Measurements from ENCODE around the gene CCDC169. TPM values are rescaled to one million over a fixed set of nuclear protein-coding genes. Genes with fewer than 3 reads are reported as not detected.
"Not testable (repeated sequence)": the region's sequence is repeated elsewhere in the genome, so short reads cannot be mapped to it uniquely, and the experiment has no call there.

CCDC169 gene
- total and polyA plus RNA-seq, 2 donors (not counting 1 experiment from before 2014, with no cell fraction given): 0.07 TPM; not detected in 1

DNA sequence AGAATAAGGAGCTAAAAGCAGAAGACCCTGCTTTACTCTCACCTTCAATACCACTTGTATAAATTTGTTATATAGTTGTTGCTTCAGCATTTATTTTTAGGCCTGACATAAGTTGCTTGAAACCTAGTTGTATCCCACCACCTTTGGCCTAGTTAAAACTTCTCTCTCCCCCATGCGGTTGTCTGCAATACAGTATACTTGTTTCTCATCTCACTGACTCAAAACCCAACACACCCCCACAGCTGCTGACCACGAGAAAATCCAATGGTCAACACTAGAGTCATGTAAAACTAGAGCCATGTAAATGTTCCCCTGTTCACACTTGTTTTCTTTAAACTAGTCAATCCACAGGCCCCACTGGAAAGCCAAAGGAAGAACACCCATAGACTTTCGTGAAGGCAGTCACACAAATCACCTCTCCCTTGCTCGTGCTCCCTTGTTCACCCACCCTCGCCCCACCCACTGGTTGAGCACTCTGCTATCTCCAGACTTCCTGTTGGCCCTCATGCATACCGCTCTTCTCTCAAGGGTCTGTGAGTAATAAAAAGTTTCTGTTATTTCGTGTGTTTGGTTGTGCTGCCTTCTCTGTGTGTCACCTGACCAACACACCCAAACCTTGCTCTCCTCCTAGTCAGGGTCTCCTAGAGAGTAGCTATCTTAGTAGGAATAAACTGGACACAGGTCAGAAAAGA lies 12.9 kb upstream of the CCDC169 start:
- Mint-ChIP-seq H3K27me3 (no peaks in the 10 kb centered on the region), H3K27ac (no peak overlapping the region), H3K9me3 (ENCODE audit: insufficient read depth) (no peaks in the 10 kb centered on the region), H3K4me1 (no peaks in the 10 kb centered on the region), H3K4me3 (no peak overlapping the region)
- Histone ChIP-seq H3K79me2 (ENCODE audit: control insufficient read depth, insufficient read depth, low read length) (no peaks in the 10 kb centered on the region), H3K27ac (ENCODE audit: low read length in 2 of 2) (no peak overlapping the region), H4K20me1 (ENCODE audit: control insufficient read depth, insufficient read depth, low read length, poor library complexity, severe bottlenecking) (no peaks in the 10 kb centered on the region), H3K9ac (ENCODE audit: low read length) (no peak overlapping the region), H3K4me3 (ENCODE audit: control extremely low read depth in 1 of 5, extremely low read depth in 1 of 5, insufficient read depth in 1 of 5, low read depth in 2 of 5, low read length in 4 of 5) (no peak overlapping the region), H3K4me2 (replicated peaks; ENCODE audit: low read depth, low read length, poor library complexity, severe bottlenecking) (no peak overlapping the region), H2AFZ (ENCODE audit: insufficient read depth, low read depth, low read length, poor library complexity, severe bottlenecking) (no peak overlapping the region), H3K27me3 (replicated peaks in 1 of 4; ENCODE audit: control extremely low read depth in 1 of 4, control insufficient read depth in 3 of 4, insufficient read depth in 4 of 4, low read length in 3 of 4) (no peaks in the 10 kb centered on the region), H3K4me1 (ENCODE audit: control insufficient read depth in 2 of 2, insufficient read depth in 2 of 2, low read length in 2 of 2) (no peaks in the 10 kb centered on the region), H3K9me3 (ENCODE audit: control extremely low read depth in 1 of 3, control insufficient read depth in 2 of 3, insufficient read depth in 1 of 3, low read length in 2 of 3) (no peaks in the 10 kb centered on the region), H3K36me3 (replicated peaks in 1 of 2; ENCODE audit: control extremely low read depth in 1 of 2, control insufficient read depth in 1 of 2, extremely low read depth in 1 of 2, insufficient read depth in 2 of 2, low read length in 1 of 2) (peaks cover 1 to 15% of the 10 kb centered on the region in 2 experiments)
- DNase-seq (no peak), ATAC-seq (ENCODE audit: low read depth) (no peak)
- intact Hi-C loops (cut with micrococcal nuclease): no loop called here
- ChIA-PET CTCF (no interaction called here), POLR2A (no interaction called here)
- TF ChIP-seq, protein P1, sequence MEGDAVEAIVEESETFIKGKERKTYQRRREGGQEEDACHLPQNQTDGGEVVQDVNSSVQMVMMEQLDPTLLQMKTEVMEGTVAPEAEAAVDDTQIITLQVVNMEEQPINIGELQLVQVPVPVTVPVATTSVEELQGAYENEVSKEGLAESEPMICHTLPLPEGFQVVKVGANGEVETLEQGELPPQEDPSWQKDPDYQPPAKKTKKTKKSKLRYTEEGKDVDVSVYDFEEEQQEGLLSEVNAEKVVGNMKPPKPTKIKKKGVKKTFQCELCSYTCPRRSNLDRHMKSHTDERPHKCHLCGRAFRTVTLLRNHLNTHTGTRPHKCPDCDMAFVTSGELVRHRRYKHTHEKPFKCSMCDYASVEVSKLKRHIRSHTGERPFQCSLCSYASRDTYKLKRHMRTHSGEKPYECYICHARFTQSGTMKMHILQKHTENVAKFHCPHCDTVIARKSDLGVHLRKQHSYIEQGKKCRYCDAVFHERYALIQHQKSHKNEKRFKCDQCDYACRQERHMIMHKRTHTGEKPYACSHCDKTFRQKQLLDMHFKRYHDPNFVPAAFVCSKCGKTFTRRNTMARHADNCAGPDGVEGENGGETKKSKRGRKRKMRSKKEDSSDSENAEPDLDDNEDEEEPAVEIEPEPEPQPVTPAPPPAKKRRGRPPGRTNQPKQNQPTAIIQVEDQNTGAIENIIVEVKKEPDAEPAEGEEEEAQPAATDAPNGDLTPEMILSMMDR (IDR thresholded peaks at IDR 0.05): no peak
- TF ChIP-seq EZH2 (IDR thresholded peaks at IDR 0.05; ENCODE audit: borderline replicate concordance, insufficient read depth, low read depth, low read length, poor library complexity, severe bottlenecking): no peak
- 78% methylated on average over 2 of the region's 7 CpGs for WGBS (ENCODE audit: insufficient coverage)

DNA sequence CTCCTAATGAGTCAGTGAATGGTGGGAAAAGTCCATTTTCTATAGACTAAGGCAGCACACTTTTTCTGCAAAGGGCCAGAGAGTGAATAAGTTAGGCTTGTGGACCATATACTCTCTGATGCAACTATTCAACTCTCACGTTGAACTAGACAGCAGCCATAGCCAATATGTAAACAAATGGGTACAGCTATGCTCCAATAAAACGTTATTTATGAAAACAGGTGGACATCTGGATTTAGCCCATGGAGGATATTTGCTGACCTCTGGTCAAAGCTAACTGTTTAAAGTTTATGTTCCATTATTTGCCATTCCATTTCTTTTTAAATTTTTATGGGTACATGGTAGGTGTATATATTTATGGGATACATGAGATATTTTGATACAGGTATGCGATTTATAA lies 4.7 kb upstream of the CCDC169 start:
- Histone ChIP-seq H3K27me3 (replicated peaks in 1 of 4; ENCODE audit: control extremely low read depth in 1 of 4, control insufficient read depth in 3 of 4, insufficient read depth in 4 of 4, low read length in 3 of 4) (peaks cover 0 to 13% (median 6%) of the 10 kb centered on the region in 4 experiments), H3K36me3 (replicated peaks in 1 of 2; ENCODE audit: control extremely low read depth in 1 of 2, control insufficient read depth in 1 of 2, extremely low read depth in 1 of 2, insufficient read depth in 2 of 2, low read length in 1 of 2) (no peaks in the 10 kb centered on the region), H2AFZ (ENCODE audit: insufficient read depth, low read depth, low read length, poor library complexity, severe bottlenecking) (no peak overlapping the region), H3K4me2 (replicated peaks; ENCODE audit: low read depth, low read length, poor library complexity, severe bottlenecking) (no peak overlapping the region), H3K9me3 (ENCODE audit: control extremely low read depth in 1 of 3, control insufficient read depth in 2 of 3, insufficient read depth in 1 of 3, low read length in 2 of 3) (peaks cover 0 to 7% (median 0%) of the 10 kb centered on the region in 3 donors), H3K4me3 (ENCODE audit: control extremely low read depth in 1 of 5, extremely low read depth in 1 of 5, insufficient read depth in 1 of 5, low read depth in 2 of 5, low read length in 4 of 5) (no peak overlapping the region), H3K4me1 (ENCODE audit: control insufficient read depth in 2 of 2, insufficient read depth in 2 of 2, low read length in 2 of 2) (peaks cover 5 to 11% of the 10 kb centered on the region in 2 donors), H3K9ac (ENCODE audit: low read length) (no peak overlapping the region), H3K27ac (ENCODE audit: low read length in 2 of 2) (no peak overlapping the region), H4K20me1 (ENCODE audit: control insufficient read depth, insufficient read depth, low read length, poor library complexity, severe bottlenecking) (no peaks in the 10 kb centered on the region), H3K79me2 (ENCODE audit: control insufficient read depth, insufficient read depth, low read length) (no peaks in the 10 kb centered on the region)
- Mint-ChIP-seq H3K27me3 (peaks cover 12% of the 10 kb centered on the region), H3K4me1 (peaks cover 12% of the 10 kb centered on the region), H3K4me3 (no peak overlapping the region), H3K9me3 (ENCODE audit: insufficient read depth) (no peaks in the 10 kb centered on the region), H3K27ac (no peak overlapping the region)
- ATAC-seq (ENCODE audit: low read depth) (no peak), DNase-seq (no peak)
- intact Hi-C loops (cut with micrococcal nuclease): no loop called here
- WGBS (ENCODE audit: insufficient coverage): no CpG with 5 or more reads among the region's 3 CpGs
- POLR2A ChIA-PET: no interaction called here
- no peak for TF ChIP-seq EZH2 (IDR thresholded peaks at IDR 0.05; ENCODE audit: borderline replicate concordance, insufficient read depth, low read depth, low read length, poor library complexity, severe bottlenecking)
- TF ChIP-seq, protein P1 (IDR thresholded peaks at IDR 0.05): no peak
- CTCF ChIA-PET: no interaction called here

DNA sequence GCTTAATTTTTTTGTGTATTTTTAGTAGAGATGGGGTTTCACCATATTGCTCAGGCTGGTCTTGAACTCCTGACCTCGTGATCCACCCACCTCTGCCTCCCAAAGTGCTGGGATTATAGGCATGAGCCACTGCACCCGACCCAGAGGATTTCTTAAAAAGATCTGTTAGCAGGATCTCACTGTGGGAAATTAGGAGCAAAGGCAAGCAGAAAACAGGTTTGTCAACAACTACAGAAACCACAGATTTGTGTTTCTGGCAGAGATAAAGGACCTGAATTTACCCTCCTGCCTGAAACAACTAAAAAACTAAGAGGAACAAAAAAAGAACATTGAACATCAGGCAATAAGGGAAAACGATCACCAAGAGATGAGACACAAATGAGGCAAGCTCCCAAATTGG lies 1.9 kb upstream of the CCDC169 start:
- H3K4me3 ChIP-seq (ENCODE audit: control extremely low read depth in 1 of 5, extremely low read depth in 1 of 5, insufficient read depth in 1 of 5, low read depth in 2 of 5, low read length in 4 of 5); H3K9me3 Mint-ChIP-seq (ENCODE audit: insufficient read depth); H3K4me2 ChIP-seq (replicated peaks; ENCODE audit: low read depth, low read length, poor library complexity, severe bottlenecking); H3K79me2 ChIP-seq (ENCODE audit: control insufficient read depth, insufficient read depth, low read length); H3K27ac ChIP-seq (ENCODE audit: low read length in 2 of 2); DNase-seq; H3K9me3 ChIP-seq (ENCODE audit: control extremely low read depth in 1 of 3, control insufficient read depth in 2 of 3, insufficient read depth in 1 of 3, low read length in 2 of 3); POLR2A ChIA-PET; H3K27ac Mint-ChIP-seq; intact Hi-C loops (cut with micrococcal nuclease); ATAC-seq (ENCODE audit: low read depth); H3K4me3 Mint-ChIP-seq; H3K36me3 ChIP-seq (replicated peaks in 1 of 2; ENCODE audit: control extremely low read depth in 1 of 2, control insufficient read depth in 1 of 2, extremely low read depth in 1 of 2, insufficient read depth in 2 of 2, low read length in 1 of 2); H2AFZ ChIP-seq (ENCODE audit: insufficient read depth, low read depth, low read length, poor library complexity, severe bottlenecking); H4K20me1 ChIP-seq (ENCODE audit: control insufficient read depth, insufficient read depth, low read length, poor library complexity, severe bottlenecking); H3K9ac ChIP-seq (ENCODE audit: low read length): not testable (repeated sequence)
- CTCF ChIA-PET: interaction anchor here (1.5 kb wide), 1 partner anchor 17 kb away, joined by 5 read pairs; no protein-coding TSS in a partner anchor
- Mint-ChIP-seq H3K4me1 (peaks cover 17% of the 10 kb centered on the region), H3K27me3 (peaks cover 22% of the 10 kb centered on the region)
- Histone ChIP-seq H3K4me1 (ENCODE audit: control insufficient read depth in 2 of 2, insufficient read depth in 2 of 2, low read length in 2 of 2) (peaks cover 5 to 13% of the 10 kb centered on the region in 2 donors), H3K27me3 (replicated peaks in 1 of 4; ENCODE audit: control extremely low read depth in 1 of 4, control insufficient read depth in 3 of 4, insufficient read depth in 4 of 4, low read length in 3 of 4) (peaks cover 0 to 14% (median 9%) of the 10 kb centered on the region in 4 experiments)
- WGBS (ENCODE audit: insufficient coverage): no CpG with 5 or more reads among the region's 3 CpGs

Data from B cell (primary cell).